Measurements from ENCODE around the gene C1GALT1. TPM values are rescaled to one million over a fixed set of nuclear protein-coding genes. Genes with fewer than 3 reads are reported as not detected.

The C1GALT1 gene
- total RNA-seq, 1 experiment from 2014 or later = 15.6 TPM

GRCh38 chr7:7265081-7266075 lies 83.0 kb downstream of the C1GALT1 start:
- Histone ChIP-seq H3K27ac (ENCODE audit: low read depth, low read length, poor library complexity, severe bottlenecking) (no peak overlapping the region), H3K4me1 (ENCODE audit: insufficient read depth, low read length, poor library complexity, severe bottlenecking) (no peaks in the 10 kb centered on the region), H3K27me3 (replicated peaks; ENCODE audit: insufficient read depth, low read depth, low read length, poor library complexity) (no peaks in the 10 kb centered on the region), H3K36me3 (ENCODE audit: insufficient read depth, low read length, poor library complexity, severe bottlenecking) (no peaks in the 10 kb centered on the region), H3K9me3 (ENCODE audit: low read depth, low read length, poor library complexity, severe bottlenecking) (no peaks in the 10 kb centered on the region), H3K4me3 (ENCODE audit: low read depth, low read length, poor library complexity, severe bottlenecking) (no peak overlapping the region)
- intact Hi-C loops (cut with micrococcal nuclease; ENCODE audit: unreplicated experiment) = no loop called here
- ChIA-PET POLR2A (ENCODE audit: low non-redundant PET) (no interaction called here), CTCF (no interaction called here)
- peak; percentile 17 for DNase-seq (ENCODE audit: low spot score)
- BruUV-seq (replicated peaks) = no TSS peak
- TF ChIP-seq EZH2 (IDR thresholded peaks at IDR 0.05; ENCODE audit: borderline replicate concordance, low read depth, low read length, poor library complexity, severe bottlenecking) (no peak), CTCF (conservative IDR thresholded peaks at IDR 0.05; ENCODE audit: low read depth, low read length) (no peak)

- Histone ChIP-seq H3K4me3 (ENCODE audit: low read depth, low read length, poor library complexity, severe bottlenecking) (no peak overlapping the region), H3K36me3 (ENCODE audit: insufficient read depth, low read length, poor library complexity, severe bottlenecking) (no peaks in the 10 kb centered on the region), H3K27me3 (replicated peaks; ENCODE audit: insufficient read depth, low read depth, low read length, poor library complexity) (no peaks in the 10 kb centered on the region), H3K9me3 (ENCODE audit: low read depth, low read length, poor library complexity, severe bottlenecking) (no peaks in the 10 kb centered on the region), H3K4me1 (ENCODE audit: insufficient read depth, low read length, poor library complexity, severe bottlenecking) (no peaks in the 10 kb centered on the region), H3K27ac (ENCODE audit: low read depth, low read length, poor library complexity, severe bottlenecking) (no peak overlapping the region)
- ChIA-PET POLR2A (ENCODE audit: low non-redundant PET) (no interaction called here), CTCF (no interaction called here)
- DNase-seq (ENCODE audit: low spot score) = no peak
- BruUV-seq (replicated peaks) = no TSS peak
- intact Hi-C loops (cut with micrococcal nuclease; ENCODE audit: unreplicated experiment) = no loop called here
- TF ChIP-seq CTCF (conservative IDR thresholded peaks at IDR 0.05; ENCODE audit: low read depth, low read length) (no peak), EZH2 (IDR thresholded peaks at IDR 0.05; ENCODE audit: borderline replicate concordance, low read depth, low read length, poor library complexity, severe bottlenecking) (no peak)
Observed at GRCh38 chr7:7266257-7266881, 84.0 kb downstream of the C1GALT1 start.

GRCh38 chr7:7271094-7271874 lies 88.9 kb downstream of the C1GALT1 start:
- Histone ChIP-seq H3K27ac (ENCODE audit: low read depth, low read length, poor library complexity, severe bottlenecking) (no peak overlapping the region), H3K4me1 (ENCODE audit: insufficient read depth, low read length, poor library complexity, severe bottlenecking) (no peaks in the 10 kb centered on the region), H3K27me3 (replicated peaks; ENCODE audit: insufficient read depth, low read depth, low read length, poor library complexity) (no peaks in the 10 kb centered on the region), H3K36me3 (ENCODE audit: insufficient read depth, low read length, poor library complexity, severe bottlenecking) (no peaks in the 10 kb centered on the region), H3K4me3 (ENCODE audit: low read depth, low read length, poor library complexity, severe bottlenecking) (no peak overlapping the region), H3K9me3 (ENCODE audit: low read depth, low read length, poor library complexity, severe bottlenecking) (no peaks in the 10 kb centered on the region)
- no peak for TF ChIP-seq EZH2 (IDR thresholded peaks at IDR 0.05; ENCODE audit: borderline replicate concordance, low read depth, low read length, poor library complexity, severe bottlenecking)
- TF ChIP-seq CTCF (conservative IDR thresholded peaks at IDR 0.05; ENCODE audit: low read depth, low read length) = no peak
- POLR2A ChIA-PET (ENCODE audit: low non-redundant PET) = interaction anchor here (0.6 kb wide), 1 partner anchor 541 kb away, joined by 3 read pairs; no protein-coding TSS in a partner anchor
- intact Hi-C loops (cut with micrococcal nuclease; ENCODE audit: unreplicated experiment) = no loop called here
- BruUV-seq (replicated peaks) = no TSS peak
- CTCF ChIA-PET = no interaction called here
- peak; percentile 68 for DNase-seq (ENCODE audit: low spot score)
